ENCODE measurements around the gene CEP126. TPM values are rescaled to one million over a fixed set of nuclear protein-coding genes. Genes with fewer than 3 reads are reported as not detected.
"Not testable (repeated sequence)": the region's sequence is repeated elsewhere in the genome, so short reads cannot be mapped to it uniquely, and the experiment has no call there.

The CEP126 gene
- total and polyA plus RNA-seq, 8 donors, result 0.47 to 9.6 (median 1.7) TPM

DNA sequence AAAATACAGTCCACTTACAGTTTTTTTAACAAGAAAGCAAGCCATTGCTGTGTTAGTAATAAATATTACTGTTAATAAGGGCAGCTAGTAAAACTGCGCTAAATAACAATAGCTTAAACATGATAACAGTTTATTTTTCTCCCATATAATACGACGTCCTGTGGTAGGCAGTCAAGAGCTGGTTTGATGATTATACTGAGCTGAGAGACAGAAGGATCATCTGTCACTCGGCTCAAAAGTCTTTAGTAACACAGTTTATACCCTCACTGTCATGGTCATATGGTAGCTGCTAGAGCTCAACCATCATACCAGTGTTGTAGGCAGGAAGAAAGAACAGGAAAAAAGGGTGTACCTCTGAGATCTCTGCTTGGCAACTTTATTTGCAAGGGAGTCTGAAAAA, 30.6 kb downstream of the CEP126 start:
- FAIRE-seq, result no peak

DNA sequence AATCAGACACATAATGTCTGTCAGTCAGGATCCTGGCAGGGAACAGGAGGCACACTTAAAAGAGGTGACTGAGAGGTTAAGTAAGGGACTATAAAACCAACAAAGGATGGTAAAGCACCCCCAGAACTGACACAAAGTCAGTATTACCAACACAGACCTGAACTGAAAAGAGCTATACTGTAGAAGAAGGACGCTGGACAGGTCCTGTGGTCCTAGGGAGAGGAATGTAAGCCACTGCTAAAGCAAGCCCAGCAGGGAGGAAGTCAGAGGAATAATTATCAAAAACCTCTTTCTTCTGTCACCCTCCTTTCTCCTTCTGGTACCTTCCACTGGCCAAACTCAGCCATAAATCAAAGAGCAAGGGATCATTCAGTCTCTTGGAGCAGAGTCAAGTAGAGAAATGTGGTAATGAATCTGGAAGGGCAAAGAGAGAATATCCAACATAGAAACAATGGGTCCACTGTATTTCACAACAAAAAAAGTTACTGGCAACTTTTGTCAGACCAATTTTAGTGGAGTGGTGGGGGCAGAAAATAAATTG, 34.9 kb downstream of the CEP126 start:
- TF ChIP-seq, protein P1, sequence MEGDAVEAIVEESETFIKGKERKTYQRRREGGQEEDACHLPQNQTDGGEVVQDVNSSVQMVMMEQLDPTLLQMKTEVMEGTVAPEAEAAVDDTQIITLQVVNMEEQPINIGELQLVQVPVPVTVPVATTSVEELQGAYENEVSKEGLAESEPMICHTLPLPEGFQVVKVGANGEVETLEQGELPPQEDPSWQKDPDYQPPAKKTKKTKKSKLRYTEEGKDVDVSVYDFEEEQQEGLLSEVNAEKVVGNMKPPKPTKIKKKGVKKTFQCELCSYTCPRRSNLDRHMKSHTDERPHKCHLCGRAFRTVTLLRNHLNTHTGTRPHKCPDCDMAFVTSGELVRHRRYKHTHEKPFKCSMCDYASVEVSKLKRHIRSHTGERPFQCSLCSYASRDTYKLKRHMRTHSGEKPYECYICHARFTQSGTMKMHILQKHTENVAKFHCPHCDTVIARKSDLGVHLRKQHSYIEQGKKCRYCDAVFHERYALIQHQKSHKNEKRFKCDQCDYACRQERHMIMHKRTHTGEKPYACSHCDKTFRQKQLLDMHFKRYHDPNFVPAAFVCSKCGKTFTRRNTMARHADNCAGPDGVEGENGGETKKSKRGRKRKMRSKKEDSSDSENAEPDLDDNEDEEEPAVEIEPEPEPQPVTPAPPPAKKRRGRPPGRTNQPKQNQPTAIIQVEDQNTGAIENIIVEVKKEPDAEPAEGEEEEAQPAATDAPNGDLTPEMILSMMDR (IDR thresholded peaks at IDR 0.05), result no peak
- no peaks in the 10 kb centered on the region for H3K27me3 ChIP-seq
- no peak for DNase-seq
- no peak overlapping the region for H3K4me3 ChIP-seq
- no peak overlapping the region for H3K27ac ChIP-seq
- H3K9me3 ChIP-seq, result no peaks in the 10 kb centered on the region
- H3K4me1 ChIP-seq, result no peaks in the 10 kb centered on the region
- ATAC-seq, result peak in 1 of 4 donors; percentile 9
- no peak for FAIRE-seq
- no peaks in the 10 kb centered on the region for H3K36me3 ChIP-seq
- WGBS, 2 donors, result 14 to 21% methylated on average over 1 of the region's 1 CpG
- intact Hi-C loops (cut with DNase I), result no loop called here

More for the DNA sequence above, 30.6 kb downstream of the CEP126 start:
- DNase-seq (no peak), ATAC-seq (peak in 1 of 4 donors; percentile 23)
- no peaks in the 10 kb centered on the region for H3K4me1 ChIP-seq
- H3K9me3 ChIP-seq, result no peaks in the 10 kb centered on the region
- H3K27ac ChIP-seq, result no peak overlapping the region
- no peaks in the 10 kb centered on the region for H3K27me3 ChIP-seq
- no peaks in the 10 kb centered on the region for H3K36me3 ChIP-seq
- no peak overlapping the region for H3K4me3 ChIP-seq
- WGBS, 2 donors, result 61% methylated on average over 4 of the region's 4 CpGs
- TF ChIP-seq, protein P1 (IDR thresholded peaks at IDR 0.05), result no peak
- intact Hi-C loops (cut with DNase I), result no loop called here

DNA sequence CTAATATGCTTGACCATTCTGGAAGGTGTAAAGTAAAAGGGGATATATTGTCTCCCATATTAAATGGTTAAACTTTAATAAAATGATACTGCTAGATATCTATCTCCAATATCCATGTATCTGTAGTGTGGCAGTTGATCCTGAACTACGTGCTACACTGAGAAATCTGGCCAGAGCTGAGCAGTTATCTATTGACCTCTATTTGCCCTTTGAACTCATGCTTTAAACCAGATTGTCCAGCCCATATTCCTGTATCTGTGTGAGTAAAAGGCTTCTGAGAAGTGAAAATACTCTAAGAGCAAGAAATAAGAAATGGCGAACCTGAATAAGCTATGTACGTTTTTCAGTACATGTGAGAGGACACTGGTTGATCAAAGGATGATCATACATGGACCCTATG, 40.5 kb downstream of the CEP126 start:
- Histone ChIP-seq H3K27me3 (no peaks in the 10 kb centered on the region), H3K4me1 (no peaks in the 10 kb centered on the region), H3K36me3 (no peaks in the 10 kb centered on the region), H3K9me3 (no peaks in the 10 kb centered on the region), H3K4me3 (no peak overlapping the region), H3K27ac (no peak overlapping the region)
- intact Hi-C loops (cut with DNase I), result no loop called here
- 50 to 62% methylated on average over 3 of the region's 3 CpGs for WGBS, 2 donors
- TF ChIP-seq, protein P1 (IDR thresholded peaks at IDR 0.05), result no peak
- FAIRE-seq (no peak), ATAC-seq (no peak), DNase-seq (no peak)

DNA sequence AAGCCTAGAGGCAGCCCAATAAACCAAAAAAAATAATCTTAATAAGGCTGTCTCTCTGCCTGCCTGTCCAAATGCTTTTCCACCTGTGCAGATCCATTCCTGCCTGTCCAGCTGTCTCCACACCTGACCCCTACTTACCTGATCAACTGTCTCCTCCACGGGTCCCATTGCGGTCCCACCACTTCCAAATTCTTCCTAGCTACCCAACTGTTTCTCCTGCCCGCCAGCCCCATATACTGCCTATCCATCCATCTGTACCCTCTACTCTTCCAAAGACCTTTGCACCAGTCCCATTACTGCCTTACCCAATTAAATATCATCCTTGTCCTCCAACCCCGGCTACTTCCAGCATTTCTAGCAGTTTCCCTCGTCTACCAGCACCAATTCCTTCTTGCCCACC, 40.9 kb downstream of the CEP126 start:
- Histone ChIP-seq H3K9me3 (no peaks in the 10 kb centered on the region), H3K4me3 (no peak overlapping the region), H3K4me1 (no peaks in the 10 kb centered on the region), H3K36me3 (no peaks in the 10 kb centered on the region), H3K27me3 (no peaks in the 10 kb centered on the region), H3K27ac (no peak overlapping the region)
- ATAC-seq (no peak), DNase-seq (no peak), FAIRE-seq (no peak)
- 68 to 80% methylated on average over 5 of the region's 5 CpGs for WGBS, 2 donors
- TF ChIP-seq, protein P1 (IDR thresholded peaks at IDR 0.05), result no peak
- intact Hi-C loops (cut with DNase I), result no loop called here

DNA sequence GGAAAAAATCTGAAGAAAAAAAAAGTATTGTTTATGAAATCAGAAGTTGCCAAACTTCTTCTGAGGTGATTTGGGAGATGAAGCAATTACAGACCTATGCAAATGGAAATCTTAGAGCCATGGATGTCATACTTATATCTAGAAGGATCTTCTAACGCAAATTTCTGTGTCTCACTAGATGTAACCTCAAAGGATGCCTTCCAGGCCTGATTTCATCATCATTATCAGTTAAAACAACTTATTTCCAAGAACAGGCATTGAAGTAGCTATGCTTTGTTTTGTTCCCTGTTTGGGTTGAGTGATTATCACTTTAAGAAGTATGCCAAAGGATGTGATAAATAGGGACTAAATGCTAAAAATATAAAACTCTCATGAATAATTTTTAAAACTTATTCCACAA, 45.4 kb downstream of the CEP126 start:
- intact Hi-C loops (cut with DNase I), result no loop called here
- Histone ChIP-seq H3K9me3 (no peaks in the 10 kb centered on the region), H3K27ac (no peak overlapping the region), H3K4me3 (no peak overlapping the region), H3K4me1 (no peaks in the 10 kb centered on the region), H3K27me3 (no peaks in the 10 kb centered on the region), H3K36me3 (no peaks in the 10 kb centered on the region)
- ATAC-seq (no peak), DNase-seq (no peak), FAIRE-seq (no peak)
- WGBS, 2 donors, result 75 to 93% methylated on average over 1 of the region's 1 CpG
- TF ChIP-seq, protein P1 (IDR thresholded peaks at IDR 0.05), result no peak

DNA sequence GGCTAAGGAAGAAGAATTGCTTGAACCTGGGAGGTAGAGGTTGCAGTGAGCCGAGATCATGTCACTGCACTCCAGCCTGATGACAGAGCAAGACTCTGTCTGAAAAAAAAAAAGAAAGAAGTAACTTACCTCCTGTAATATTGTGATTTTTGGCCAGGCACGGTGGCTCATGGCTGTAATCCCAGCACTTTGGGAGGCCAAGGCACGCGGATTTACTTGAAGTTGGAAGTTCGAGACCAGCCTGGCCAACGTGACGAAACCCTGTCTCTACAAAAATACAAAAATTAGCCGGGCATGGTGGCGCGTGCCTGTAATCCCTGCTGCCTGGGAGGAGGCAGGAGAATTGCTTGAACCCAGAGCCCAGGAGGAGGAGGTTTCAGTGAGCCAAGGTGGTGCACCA, 49.4 kb downstream of the CEP126 start:
- DNase-seq; intact Hi-C loops (cut with DNase I); H3K9me3 ChIP-seq; H3K27me3 ChIP-seq; H3K36me3 ChIP-seq; FAIRE-seq; ATAC-seq; H3K4me1 ChIP-seq; H3K4me3 ChIP-seq; H3K27ac ChIP-seq: not testable (repeated sequence)
- 86 to 92% methylated on average over 10 of the region's 10 CpGs for WGBS, 2 donors
